Measurements from ENCODE around the gene ARFGAP3.

ARFGAP3 gene

GRCh38 chr22:42892156-42892555 is 35.1 kb upstream of the ARFGAP3 start:
- no peak overlapping the region for H3K4me3 ChIP-seq (ENCODE audit: low read depth, low read length)
- in situ Hi-C loops (cut with HindIII; ENCODE audit: low sequenced_read_pairs) = no loop called here
- TF ChIP-seq, protein P1, sequence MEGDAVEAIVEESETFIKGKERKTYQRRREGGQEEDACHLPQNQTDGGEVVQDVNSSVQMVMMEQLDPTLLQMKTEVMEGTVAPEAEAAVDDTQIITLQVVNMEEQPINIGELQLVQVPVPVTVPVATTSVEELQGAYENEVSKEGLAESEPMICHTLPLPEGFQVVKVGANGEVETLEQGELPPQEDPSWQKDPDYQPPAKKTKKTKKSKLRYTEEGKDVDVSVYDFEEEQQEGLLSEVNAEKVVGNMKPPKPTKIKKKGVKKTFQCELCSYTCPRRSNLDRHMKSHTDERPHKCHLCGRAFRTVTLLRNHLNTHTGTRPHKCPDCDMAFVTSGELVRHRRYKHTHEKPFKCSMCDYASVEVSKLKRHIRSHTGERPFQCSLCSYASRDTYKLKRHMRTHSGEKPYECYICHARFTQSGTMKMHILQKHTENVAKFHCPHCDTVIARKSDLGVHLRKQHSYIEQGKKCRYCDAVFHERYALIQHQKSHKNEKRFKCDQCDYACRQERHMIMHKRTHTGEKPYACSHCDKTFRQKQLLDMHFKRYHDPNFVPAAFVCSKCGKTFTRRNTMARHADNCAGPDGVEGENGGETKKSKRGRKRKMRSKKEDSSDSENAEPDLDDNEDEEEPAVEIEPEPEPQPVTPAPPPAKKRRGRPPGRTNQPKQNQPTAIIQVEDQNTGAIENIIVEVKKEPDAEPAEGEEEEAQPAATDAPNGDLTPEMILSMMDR (IDR thresholded peaks at IDR 0.05; ENCODE audit: low read depth, low read length) = no peak
- DNase-seq (ENCODE audit: low read depth, low spot score) = no peak

DNA sequence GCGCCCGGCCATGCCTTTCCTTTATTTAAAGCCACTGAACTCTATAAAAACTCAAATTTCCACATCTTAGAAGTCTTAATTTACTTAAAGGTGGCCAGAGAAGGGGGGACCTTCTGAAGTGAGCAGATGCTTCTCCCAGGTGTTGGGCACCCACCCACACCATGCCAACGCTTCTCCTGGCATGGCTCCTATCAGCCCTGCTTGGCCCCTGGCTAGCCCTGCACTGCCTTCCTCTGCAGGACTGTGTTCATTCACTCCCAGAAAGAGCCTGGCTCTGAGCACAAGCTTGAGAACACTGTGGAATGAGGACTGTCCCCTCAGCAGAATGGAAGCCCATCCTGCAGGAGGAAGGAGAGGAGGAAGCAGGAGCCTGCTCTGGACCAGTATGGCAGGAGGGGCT is 34.6 kb upstream of the ARFGAP3 start:
- H3K4me3 ChIP-seq (ENCODE audit: low read depth, low read length) = no peak overlapping the region
- TF ChIP-seq, protein P1 (IDR thresholded peaks at IDR 0.05; ENCODE audit: low read depth, low read length) = no peak
- in situ Hi-C loops (cut with HindIII; ENCODE audit: low sequenced_read_pairs) = no loop called here
- no peak for DNase-seq (ENCODE audit: low read depth, low spot score)

GRCh38 chr22:42891008-42891407 is 33.9 kb upstream of the ARFGAP3 start:
- no peak overlapping the region for H3K4me3 ChIP-seq (ENCODE audit: low read depth, low read length)
- DNase-seq (ENCODE audit: low read depth, low spot score) = no peak
- in situ Hi-C loops (cut with HindIII; ENCODE audit: low sequenced_read_pairs) = no loop called here
- TF ChIP-seq, protein P1 (IDR thresholded peaks at IDR 0.05; ENCODE audit: low read depth, low read length) = no peak

DNA sequence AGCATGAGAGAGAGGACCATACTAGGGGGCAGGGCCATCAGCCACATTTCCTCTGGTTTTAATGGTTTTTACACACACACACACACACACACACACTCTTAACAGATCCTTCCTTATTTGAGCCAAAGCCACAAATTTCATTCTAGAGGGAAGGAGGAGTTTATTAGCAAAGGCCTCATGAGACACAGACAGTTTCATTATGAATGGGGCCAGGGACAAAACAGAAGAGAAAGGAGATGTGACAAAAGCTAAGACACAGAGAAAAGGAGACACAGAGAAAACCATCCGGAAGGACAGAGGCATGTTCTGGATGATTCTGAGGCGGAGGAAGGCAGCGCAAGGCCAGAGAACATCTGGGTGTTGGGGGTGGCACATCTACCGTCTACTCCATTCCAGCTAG is 32.2 kb upstream of the ARFGAP3 start:
- in situ Hi-C loops (cut with HindIII; ENCODE audit: low sequenced_read_pairs) = no loop called here
- no peak overlapping the region for H3K4me3 ChIP-seq (ENCODE audit: low read depth, low read length)
- DNase-seq (ENCODE audit: low read depth, low spot score) = no peak
- TF ChIP-seq, protein P1 (IDR thresholded peaks at IDR 0.05; ENCODE audit: low read depth, low read length) = no peak

DNA sequence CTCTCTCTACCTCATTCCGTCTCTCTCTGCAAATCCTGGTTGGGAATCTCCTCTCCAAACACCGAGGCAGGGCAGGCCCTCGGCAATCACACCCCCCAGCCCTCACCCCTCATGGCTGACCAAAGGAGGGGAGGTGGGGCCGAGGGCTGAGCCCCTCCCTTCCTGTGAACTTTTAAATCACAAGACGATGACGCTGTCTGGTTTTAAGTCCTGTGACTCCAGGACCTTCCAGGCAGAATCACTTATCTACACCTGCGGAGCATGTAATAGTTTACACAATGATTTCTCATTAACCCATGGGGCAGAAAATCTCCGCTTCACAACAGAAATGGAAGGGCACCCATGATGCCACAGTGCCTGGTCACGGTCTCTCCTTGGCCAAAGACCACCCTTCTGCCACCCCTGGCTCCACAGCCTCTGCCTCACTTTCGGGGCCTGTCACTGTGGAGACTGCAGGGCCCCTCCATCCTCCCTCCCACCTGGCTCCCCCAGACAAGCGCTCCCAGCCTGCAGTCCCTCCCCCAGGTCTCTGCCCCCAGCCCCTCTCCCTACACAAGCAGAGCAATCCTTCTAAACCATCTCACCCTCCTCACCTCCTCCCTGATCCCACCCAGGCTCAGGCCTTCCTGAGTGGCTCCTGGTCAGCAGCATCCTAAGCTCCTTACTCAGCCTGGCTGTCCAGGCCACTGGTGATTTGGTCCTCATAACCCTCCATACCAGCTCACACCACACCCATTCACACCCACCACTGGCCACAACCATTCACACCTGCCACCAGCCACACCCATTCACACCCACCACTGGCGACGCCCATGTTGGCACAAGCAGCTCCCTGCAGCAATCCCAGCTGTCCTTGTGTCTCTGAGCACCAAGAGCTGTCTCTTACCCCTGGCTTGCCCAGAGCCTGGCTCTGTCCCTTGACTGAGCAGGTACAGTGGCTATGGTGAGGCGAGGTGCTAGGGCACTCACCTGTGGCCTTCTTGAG is 30.7 kb upstream of the ARFGAP3 start:
- H3K4me3 ChIP-seq (ENCODE audit: low read depth, low read length) = no peak overlapping the region
- DNase-seq (ENCODE audit: low read depth, low spot score) = no peak
- TF ChIP-seq, protein P1 (IDR thresholded peaks at IDR 0.05; ENCODE audit: low read depth, low read length) = no peak
- in situ Hi-C loops (cut with HindIII; ENCODE audit: low sequenced_read_pairs) = no loop called here

- no peak overlapping the region for H3K4me3 ChIP-seq (ENCODE audit: low read depth, low read length)
- no peak for DNase-seq (ENCODE audit: low read depth, low spot score)
- in situ Hi-C loops (cut with HindIII; ENCODE audit: low sequenced_read_pairs) = no loop called here
- TF ChIP-seq, protein P1 (IDR thresholded peaks at IDR 0.05; ENCODE audit: low read depth, low read length) = no peak
Observed at GRCh38 chr22:42887120-42887519, 30.0 kb upstream of the ARFGAP3 start.
